Liver (tissue), 9 donors: ENCODE data around the gene TRAK2. TPM values are rescaled to one million over a fixed set of nuclear protein-coding genes. Genes with fewer than 3 reads are reported as not detected.

Experiments
- DNase-seq: peaks from one replicate; pipeline ENCODE4 v3.0.0-alpha.2; 2017; ENCODE audit warnings: low spot score
- H3K27ac ChIP-seq, 2 donors: one replicate each; pipeline ENCODE4 v1.7.0; 2013; ENCODE audit warnings: inconsistent platforms in 2 of 2, low read length in 2 of 2, control low read depth in 1 of 2, low read depth in 1 of 2, mild to moderate bottlenecking in 1 of 2
- H3K27me3 ChIP-seq, 4 donors: one replicate each; pipeline versions ENCODE4 v1.6.1 to v1.7.0; 2013; ENCODE audit warnings: low read length in 3 of 4, inconsistent platforms in 1 of 4, mild to moderate bottlenecking in 1 of 4, moderate library complexity in 1 of 4; ENCODE audit not compliant: control insufficient read depth in 4 of 4, insufficient read depth in 4 of 4
- H3K36me3 ChIP-seq, 4 donors: one replicate each; pipeline versions ENCODE4 v1.6.1 to v1.7.0; 2013; ENCODE audit warnings: low read length in 3 of 4, mild to moderate bottlenecking in 3 of 4, low read depth in 1 of 4, moderate library complexity in 1 of 4; ENCODE audit not compliant: control insufficient read depth in 4 of 4, insufficient read depth in 3 of 4
- H3K4me1 ChIP-seq, 4 donors: one replicate each; pipeline versions ENCODE4 v1.6.1 to v1.7.0; 2013; ENCODE audit warnings: low read length in 3 of 4, mild to moderate bottlenecking in 3 of 4, moderate library complexity in 1 of 4; ENCODE audit not compliant: control insufficient read depth in 4 of 4, insufficient read depth in 4 of 4
- H3K4me3 ChIP-seq, 3 donors: one replicate each; pipeline versions ENCODE4 v1.6.1 to v1.7.0; 2013; ENCODE audit warnings: low read length in 3 of 3, control low read depth in 1 of 3, low read depth in 1 of 3, mild to moderate bottlenecking in 1 of 3
- H3K9ac ChIP-seq, 2 donors: one replicate each; pipeline ENCODE4 v1.7.0; 2013; ENCODE audit warnings: low read length in 2 of 2, mild to moderate bottlenecking in 2 of 2, moderate library complexity in 2 of 2, control low read depth in 1 of 2, low read depth in 1 of 2
- H3K9me3 ChIP-seq, 4 donors: one replicate each; pipeline versions ENCODE4 v1.6.1 to v1.7.0; 2013; ENCODE audit warnings: low read length in 3 of 4; ENCODE audit not compliant: control insufficient read depth in 4 of 4
- EGR1 ChIP-seq, 2 donors: IDR thresholded peaks; 2 replicates each; pipeline ENCODE4 v1.6.1; 2016 to 2018; ENCODE audit warnings: antibody characterized with exemption in 2 of 2, low read depth in 2 of 2
- FOXA1 ChIP-seq: IDR thresholded peaks from 2 replicates; pipeline ENCODE4 v1.6.1; 2016; ENCODE audit warnings: antibody characterized with exemption
- GABPA ChIP-seq, 2 donors: IDR thresholded peaks in 1 of 2; conservative IDR thresholded peaks in 1 of 2; 2 replicates each; pipeline ENCODE4 v1.6.1; 2016; ENCODE audit warnings: antibody characterized with exemption in 2 of 2, mild to moderate bottlenecking in 1 of 2, moderate library complexity in 1 of 2
- HNF4A ChIP-seq, 2 donors: conservative IDR thresholded peaks; 2 replicates each; pipeline ENCODE4 v1.6.1; 2016; ENCODE audit warnings: antibody characterized with exemption in 2 of 2, mild to moderate bottlenecking in 2 of 2
- JUND ChIP-seq, 2 donors: IDR thresholded peaks; 2 replicates each; pipeline ENCODE4 v1.6.1; 2016; ENCODE audit warnings: antibody characterized with exemption in 2 of 2
- NR2F2 ChIP-seq: IDR thresholded peaks from 2 replicates; pipeline ENCODE4 v1.6.1; 2016; ENCODE audit warnings: antibody characterized with exemption
- RAD21 ChIP-seq, 2 donors: IDR thresholded peaks; 2 replicates each; pipeline ENCODE4 v1.6.1; 2016; ENCODE audit warnings: antibody characterized with exemption in 2 of 2, mild to moderate bottlenecking in 2 of 2
- REST ChIP-seq: IDR thresholded peaks from 2 replicates; pipeline ENCODE4 v1.6.1; 2016; ENCODE audit warnings: antibody characterized with exemption, mild to moderate bottlenecking
- RXRA ChIP-seq, 2 donors: IDR thresholded peaks; 2 replicates each; pipeline ENCODE4 v1.6.1; 2017 to 2018; ENCODE audit warnings: antibody characterized with exemption in 2 of 2, mild to moderate bottlenecking in 1 of 2
- SP1 ChIP-seq: IDR thresholded peaks from 2 replicates; pipeline ENCODE4 v1.6.1; 2018; ENCODE audit warnings: antibody characterized with exemption, mild to moderate bottlenecking
- TAF1 ChIP-seq: conservative IDR thresholded peaks from 2 replicates; pipeline ENCODE4 v1.6.1; 2016; ENCODE audit warnings: antibody characterized with exemption, mild to moderate bottlenecking
- YY1 ChIP-seq: IDR thresholded peaks from 2 replicates; pipeline ENCODE4 v1.6.1; 2016; ENCODE audit warnings: antibody characterized with exemption, mild to moderate bottlenecking
- ZBTB33 ChIP-seq: IDR thresholded peaks from 2 replicates; pipeline ENCODE4 v1.6.1; 2016; ENCODE audit warnings: antibody characterized with exemption
- WGBS: extraction: QIAGEN DNeasy Blood & Tissue Kit; methylation state at CpG from one replicate; pipeline ENCODE4 v1.1.7; 2013; 5-methylcytosine and 5-hydroxymethylcytosine counted together
- polyA plus RNA-seq, 2 donors: library from polyadenylated mRNA; stranded (reverse) in 1 of 2; unstranded in 1 of 2; fragments of 200-250 nt in 1 of 2; fragments of >200 nt in 1 of 2; fragmentation: Nextera tagmentation in 1 of 2; extraction: Ambion mirVana in 1 of 2; gene quantifications; one replicate each; pipeline versions ENCODE4 v1.2.1 to v1.2.3, GENCODE V29; 2013 to 2015
- total RNA-seq, 2 donors: library from RNA; depleted of rRNA; stranded (reverse); fragments of >200 nt; gene quantifications; one replicate each; pipeline ENCODE4 v1.2.3, GENCODE V29; 2014
- TF ChIP-seq, protein P1 (sequence below): fragments of 150-350 bp; IDR thresholded peaks from 2 replicates; pipeline ENCODE4 v1.5.1; 2017; ENCODE audit warnings: improper control_type of control experiment, low read depth, low read length; ENCODE audit not compliant: missing input control
- TF ChIP-seq, protein P2 (sequence below): IDR thresholded peaks from 2 replicates; pipeline ENCODE4 v1.6.1; 2016; ENCODE audit warnings: antibody characterized with exemption
- TF ChIP-seq, protein P3 (sequence below): IDR thresholded peaks from 2 replicates; pipeline ENCODE4 v1.6.1; 2016; ENCODE audit warnings: antibody characterized with exemption
- donor health status: healthy.
- donor health status: healthy.
- donor health status: healthy.
- donor health status: healthy.
- donor health status: healthy.

The TRAK2 gene
- total and polyA plus RNA-seq, 4 donors: 6.1 to 207 (median 12.4) TPM

- H3K27ac ChIP-seq: no peak overlapping the region
- no peaks in the 10 kb centered on the region for H3K9me3 ChIP-seq
- WGBS: 94% methylated on average over 4 of the region's 4 CpGs
- H3K4me1 ChIP-seq: no peaks in the 10 kb centered on the region
- no peak for DNase-seq
- TF ChIP-seq, protein P1, sequence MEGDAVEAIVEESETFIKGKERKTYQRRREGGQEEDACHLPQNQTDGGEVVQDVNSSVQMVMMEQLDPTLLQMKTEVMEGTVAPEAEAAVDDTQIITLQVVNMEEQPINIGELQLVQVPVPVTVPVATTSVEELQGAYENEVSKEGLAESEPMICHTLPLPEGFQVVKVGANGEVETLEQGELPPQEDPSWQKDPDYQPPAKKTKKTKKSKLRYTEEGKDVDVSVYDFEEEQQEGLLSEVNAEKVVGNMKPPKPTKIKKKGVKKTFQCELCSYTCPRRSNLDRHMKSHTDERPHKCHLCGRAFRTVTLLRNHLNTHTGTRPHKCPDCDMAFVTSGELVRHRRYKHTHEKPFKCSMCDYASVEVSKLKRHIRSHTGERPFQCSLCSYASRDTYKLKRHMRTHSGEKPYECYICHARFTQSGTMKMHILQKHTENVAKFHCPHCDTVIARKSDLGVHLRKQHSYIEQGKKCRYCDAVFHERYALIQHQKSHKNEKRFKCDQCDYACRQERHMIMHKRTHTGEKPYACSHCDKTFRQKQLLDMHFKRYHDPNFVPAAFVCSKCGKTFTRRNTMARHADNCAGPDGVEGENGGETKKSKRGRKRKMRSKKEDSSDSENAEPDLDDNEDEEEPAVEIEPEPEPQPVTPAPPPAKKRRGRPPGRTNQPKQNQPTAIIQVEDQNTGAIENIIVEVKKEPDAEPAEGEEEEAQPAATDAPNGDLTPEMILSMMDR: no peak
- TF ChIP-seq, protein P2, sequence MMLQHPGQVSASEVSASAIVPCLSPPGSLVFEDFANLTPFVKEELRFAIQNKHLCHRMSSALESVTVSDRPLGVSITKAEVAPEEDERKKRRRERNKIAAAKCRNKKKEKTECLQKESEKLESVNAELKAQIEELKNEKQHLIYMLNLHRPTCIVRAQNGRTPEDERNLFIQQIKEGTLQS: no peak
- TF ChIP-seq YY1: no peak
- no peak for TF ChIP-seq EGR1 (IDR thresholded peaks at IDR 0.05; ENCODE audit: low read depth in 2 of 2)
- TF ChIP-seq GABPA (IDR thresholded peaks at IDR 0.05 in 1 of 2, conservative IDR thresholded peaks at IDR 0.05 in 1 of 2): no peak
- no peak for TF ChIP-seq RAD21 (IDR thresholded peaks at IDR 0.05)
- no peak for TF ChIP-seq REST
- no peak for TF ChIP-seq RXRA (IDR thresholded peaks at IDR 0.05)
- TF ChIP-seq NR2F2: no peak
- TF ChIP-seq, protein P3, sequence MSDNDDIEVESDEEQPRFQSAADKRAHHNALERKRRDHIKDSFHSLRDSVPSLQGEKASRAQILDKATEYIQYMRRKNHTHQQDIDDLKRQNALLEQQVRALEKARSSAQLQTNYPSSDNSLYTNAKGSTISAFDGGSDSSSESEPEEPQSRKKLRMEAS: no peak
- TF ChIP-seq TAF1: no peak
- no peak for TF ChIP-seq JUND (IDR thresholded peaks at IDR 0.05)
- no peak for TF ChIP-seq SP1
- TF ChIP-seq ZBTB33: no peak
- no peak for TF ChIP-seq FOXA1
- no peak for TF ChIP-seq HNF4A (conservative IDR thresholded peaks at IDR 0.05)
- peaks cover 0 to 2% (median 0%) of the 10 kb centered on the region in 4 donors for H3K36me3 ChIP-seq
- H3K9ac ChIP-seq: no peak overlapping the region
- H3K27me3 ChIP-seq: no peaks in the 10 kb centered on the region
- no peak overlapping the region for H3K4me3 ChIP-seq
Observed at GRCh38 chr2:201419986-201420385, 31.3 kb downstream of the TRAK2 start.
